Activated CD4-positive, alpha-beta T cell treated with anti-CD3 and anti-CD28 coated beads for 24 hours (primary cell): ENCODE results near the gene PCDHGC5.

Source experiments
- DNase-seq, 2 donors: peaks; one replicate each; pipeline ENCODE4 v3.0.0-alpha.2; 2020; ENCODE audit warnings: low read depth in 2 of 2

The PCDHGC5 gene

DNA sequence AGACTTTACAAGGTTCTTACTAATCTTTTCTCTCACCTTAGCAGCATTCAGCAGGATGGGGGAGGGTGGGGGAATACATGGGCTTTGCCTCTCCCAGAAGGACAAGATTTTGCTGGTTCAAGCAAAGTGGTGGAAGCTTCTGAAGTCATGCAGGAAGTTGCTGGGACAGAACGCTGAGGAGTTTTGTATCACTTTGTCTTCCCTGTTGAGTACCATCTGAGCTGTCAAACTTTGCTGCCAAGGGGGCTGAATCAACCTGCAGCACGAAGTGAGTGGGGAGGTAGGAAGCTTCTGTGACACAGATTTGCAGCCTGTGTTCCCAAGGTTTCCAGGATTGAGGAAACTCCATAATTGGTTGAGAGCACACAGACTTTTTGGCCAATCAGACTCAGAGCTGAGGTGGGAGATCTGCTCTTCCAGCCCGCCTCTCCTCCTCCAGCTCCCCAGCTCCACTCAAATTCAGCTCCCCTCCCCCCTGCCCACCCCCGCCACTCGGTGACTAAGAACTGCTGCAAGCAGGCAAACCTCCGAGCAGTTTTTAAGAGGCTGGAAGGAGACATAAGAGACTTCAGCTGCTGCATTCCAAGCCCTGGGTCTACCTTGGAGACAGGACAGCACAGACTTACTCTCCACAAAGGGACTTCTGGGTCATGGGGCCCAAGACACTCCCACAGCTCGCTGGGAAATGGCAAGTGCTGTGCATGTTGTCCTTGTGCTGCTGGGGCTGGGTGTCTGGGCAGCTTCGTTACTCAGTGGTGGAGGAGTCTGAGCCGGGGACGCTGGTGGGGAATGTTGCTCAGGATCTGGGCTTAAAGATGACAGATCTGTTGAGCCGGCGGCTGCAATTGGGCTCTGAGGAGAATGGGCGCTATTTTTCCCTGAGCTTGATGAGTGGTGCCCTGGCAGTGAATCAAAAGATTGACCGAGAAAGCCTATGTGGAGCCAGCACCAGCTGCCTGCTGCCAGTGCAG lies at the start of gene PCDHGC5:
Gene PCDHGC5, plus strand, starts transcription at position 491 of the 971 bp plus-strand sequence. Its CDS starts 160 bp downstream, at position 651.
- no peak for DNase-seq

DNA sequence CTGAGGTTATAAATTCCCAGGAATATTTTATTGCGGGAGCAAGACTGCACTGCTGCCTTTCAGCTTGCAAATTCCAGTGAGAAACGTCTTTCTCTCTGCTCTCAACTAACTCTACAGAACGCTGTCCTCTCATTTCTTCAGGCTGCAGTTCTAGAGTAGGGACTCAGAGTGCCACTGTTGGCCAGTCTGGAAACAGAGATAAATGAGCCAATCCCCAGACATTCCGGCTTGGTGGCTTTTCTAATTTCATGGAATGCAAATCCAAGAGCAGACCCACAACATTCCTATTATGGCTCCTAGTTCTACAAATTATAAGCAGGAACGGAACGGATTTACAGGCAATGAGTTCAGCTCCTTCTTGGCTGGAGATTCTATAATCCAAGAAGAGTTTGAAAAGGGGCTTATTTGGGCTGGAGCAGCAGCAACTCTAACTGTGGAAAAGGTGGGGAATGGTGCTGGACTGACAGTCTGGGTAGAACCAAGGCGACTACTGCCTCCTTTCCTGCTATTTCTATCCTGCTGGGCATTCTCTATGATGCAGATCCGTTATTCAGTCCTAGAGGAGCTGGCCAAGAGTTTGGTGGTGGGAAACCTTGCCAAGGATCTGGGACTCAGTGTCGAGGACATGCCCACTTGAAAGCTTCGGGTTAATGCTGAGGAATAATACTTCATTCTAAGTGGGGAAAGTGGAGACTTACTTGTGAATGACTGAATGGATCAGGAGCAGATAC lies 49.3 kb upstream of the PCDHGC5 start:
- DNase-seq: no peak

DNA sequence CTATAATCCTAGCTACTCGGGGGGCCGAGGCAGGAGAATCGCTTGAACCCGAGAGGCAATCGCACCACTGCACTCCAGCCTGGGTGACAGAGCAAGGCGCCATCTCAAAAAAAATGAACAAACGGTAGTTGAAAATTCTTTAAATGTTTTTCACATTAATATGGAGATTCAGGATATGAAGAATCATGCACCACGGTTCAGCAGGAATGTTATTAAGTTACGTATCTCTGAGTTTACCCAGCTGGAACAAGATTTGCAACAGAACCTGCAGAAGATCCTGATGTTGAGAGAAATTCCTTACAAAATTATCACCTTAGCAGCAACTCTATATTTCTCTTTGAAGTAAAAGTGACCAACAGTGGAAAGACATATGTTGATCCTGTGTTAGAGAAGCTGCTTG lies 48.5 kb upstream of the PCDHGC5 start:
- DNase-seq: no peak

DNA sequence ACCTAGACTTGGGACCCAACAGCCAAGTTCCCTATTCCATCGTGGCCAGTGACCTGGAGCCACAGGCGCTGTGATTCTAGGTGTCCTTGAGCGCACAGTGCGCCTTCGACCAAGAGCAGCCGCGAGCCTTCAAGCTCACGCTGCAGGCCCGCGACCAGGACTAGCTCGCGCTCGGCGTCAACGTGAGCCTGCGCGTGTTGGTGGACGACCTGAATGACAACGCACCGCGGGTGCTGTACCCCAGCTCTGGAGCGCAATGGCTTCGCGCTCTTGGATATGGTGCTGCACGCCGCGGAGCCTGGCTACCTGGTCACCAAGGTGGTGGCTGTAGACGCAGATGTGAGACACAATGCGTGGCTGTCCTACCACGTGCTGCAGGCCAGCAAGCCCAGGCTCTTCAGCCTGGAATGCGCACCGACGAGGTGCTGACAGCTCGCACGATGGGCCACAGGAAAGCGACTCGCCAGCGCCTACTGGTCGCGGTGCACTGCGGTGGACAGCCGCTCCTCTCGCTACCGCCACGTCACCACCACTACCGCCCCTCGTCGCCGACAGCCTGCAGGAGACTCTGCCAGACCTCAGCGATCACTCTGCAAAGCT lies 47.2 kb upstream of the PCDHGC5 start:
- DNase-seq: no peak

DNA sequence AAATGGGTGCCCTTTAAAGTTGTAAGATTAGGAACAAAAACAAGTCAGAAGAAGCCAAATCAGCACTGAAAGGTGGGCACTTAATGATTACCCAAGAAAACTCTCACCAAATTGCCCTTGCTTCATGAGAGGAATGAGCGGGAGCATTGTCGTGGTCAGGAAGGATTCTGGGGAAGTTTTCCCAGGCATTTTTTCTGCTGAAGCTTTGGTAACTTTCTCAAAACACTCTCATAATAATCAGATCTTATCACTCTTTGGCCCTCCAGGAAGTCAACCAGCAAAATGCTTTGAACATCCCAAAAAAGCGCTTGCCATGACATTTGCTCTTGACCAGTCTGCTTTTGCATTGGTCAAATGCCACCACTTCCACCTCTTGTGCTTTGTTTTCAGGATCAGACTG lies 23.5 kb upstream of the PCDHGC5 start:
- DNase-seq: no peak

DNA sequence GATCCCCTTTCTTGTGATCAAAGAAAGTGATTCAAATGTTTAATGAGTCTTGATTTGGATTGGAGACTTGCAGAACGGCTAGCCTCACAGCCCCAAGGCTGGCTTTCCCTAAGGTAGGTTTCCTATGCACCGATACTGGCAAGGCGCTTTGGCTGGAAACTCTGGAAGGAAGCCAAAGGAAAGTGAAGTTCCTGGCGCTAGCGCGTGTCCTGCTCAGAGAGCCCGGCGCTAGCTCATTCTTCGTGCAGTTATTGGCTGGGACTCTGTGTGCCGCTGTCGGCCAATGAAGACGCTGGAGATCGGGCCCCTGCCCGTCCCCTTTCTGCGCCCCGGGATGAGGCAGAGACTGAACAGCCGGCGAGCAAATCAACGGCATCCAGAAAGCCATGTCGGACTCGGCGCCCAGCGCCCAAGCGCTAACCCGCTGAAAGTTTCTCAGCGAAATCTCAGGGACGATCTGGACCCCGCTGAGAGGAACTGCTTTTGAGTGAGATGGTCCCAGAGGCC lies 13.2 kb upstream of the PCDHGC5 start, which contains the start of gene PCDHGC3:
Gene PCDHGC3, plus strand, starts transcription at position 342 of the 507 bp plus-strand sequence. Its CDS starts 151 bp downstream, at position 493.
- peak in 1 of 2 donors; percentile 50 for DNase-seq

DNA sequence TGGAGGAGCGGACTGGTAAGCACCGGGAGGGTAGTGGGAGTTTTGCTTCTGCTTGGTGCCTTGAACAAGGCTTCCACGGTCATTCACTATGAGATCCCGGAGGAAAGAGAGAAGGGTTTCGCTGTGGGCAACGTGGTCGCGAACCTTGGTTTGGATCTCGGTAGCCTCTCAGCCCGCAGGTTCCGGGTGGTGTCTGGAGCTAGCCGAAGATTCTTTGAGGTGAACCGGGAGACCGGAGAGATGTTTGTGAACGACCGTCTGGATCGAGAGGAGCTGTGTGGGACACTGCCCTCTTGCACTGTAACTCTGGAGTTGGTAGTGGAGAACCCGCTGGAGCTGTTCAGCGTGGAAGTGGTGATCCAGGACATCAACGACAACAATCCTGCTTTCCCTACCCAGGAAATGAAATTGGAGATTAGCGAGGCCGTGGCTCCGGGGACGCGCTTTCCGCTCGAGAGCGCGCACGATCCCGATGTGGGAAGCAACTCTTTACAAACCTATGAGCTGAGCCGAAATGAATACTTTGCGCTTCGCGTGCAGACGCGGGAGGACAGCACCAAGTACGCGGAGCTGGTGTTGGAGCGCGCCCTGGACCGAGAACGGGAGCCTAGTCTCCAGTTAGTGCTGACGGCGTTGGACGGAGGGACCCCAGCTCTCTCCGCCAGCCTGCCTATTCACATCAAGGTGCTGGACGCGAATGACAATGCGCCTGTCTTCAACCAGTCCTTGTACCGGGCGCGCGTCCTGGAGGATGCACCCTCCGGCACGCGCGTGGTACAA lies 12.6 kb upstream of the PCDHGC5 start:
- DNase-seq: no peak

DNA sequence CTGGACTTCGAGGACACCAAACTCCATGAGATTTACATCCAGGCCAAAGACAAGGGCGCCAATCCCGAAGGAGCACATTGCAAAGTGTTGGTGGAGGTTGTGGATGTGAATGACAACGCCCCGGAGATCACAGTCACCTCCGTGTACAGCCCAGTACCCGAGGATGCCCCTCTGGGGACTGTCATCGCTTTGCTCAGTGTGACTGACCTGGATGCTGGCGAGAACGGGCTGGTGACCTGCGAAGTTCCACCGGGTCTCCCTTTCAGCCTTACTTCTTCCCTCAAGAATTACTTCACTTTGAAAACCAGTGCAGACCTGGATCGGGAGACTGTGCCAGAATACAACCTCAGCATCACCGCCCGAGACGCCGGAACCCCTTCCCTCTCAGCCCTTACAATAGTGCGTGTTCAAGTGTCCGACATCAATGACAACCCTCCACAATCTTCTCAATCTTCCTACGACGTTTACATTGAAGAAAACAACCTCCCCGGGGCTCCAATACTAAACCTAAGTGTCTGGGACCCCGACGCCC lies 11.8 kb upstream of the PCDHGC5 start:
- no peak for DNase-seq

DNA sequence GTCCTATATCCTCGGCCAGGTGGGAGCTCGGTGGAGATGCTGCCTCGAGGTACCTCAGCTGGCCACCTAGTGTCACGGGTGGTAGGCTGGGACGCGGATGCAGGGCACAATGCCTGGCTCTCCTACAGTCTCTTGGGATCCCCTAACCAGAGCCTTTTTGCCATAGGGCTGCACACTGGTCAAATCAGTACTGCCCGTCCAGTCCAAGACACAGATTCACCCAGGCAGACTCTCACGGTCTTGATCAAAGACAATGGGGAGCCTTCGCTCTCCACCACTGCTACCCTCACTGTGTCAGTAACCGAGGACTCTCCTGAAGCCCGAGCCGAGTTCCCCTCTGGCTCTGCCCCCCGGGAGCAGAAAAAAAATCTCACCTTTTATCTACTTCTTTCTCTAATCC lies 11.1 kb upstream of the PCDHGC5 start:
- no peak for DNase-seq

DNA sequence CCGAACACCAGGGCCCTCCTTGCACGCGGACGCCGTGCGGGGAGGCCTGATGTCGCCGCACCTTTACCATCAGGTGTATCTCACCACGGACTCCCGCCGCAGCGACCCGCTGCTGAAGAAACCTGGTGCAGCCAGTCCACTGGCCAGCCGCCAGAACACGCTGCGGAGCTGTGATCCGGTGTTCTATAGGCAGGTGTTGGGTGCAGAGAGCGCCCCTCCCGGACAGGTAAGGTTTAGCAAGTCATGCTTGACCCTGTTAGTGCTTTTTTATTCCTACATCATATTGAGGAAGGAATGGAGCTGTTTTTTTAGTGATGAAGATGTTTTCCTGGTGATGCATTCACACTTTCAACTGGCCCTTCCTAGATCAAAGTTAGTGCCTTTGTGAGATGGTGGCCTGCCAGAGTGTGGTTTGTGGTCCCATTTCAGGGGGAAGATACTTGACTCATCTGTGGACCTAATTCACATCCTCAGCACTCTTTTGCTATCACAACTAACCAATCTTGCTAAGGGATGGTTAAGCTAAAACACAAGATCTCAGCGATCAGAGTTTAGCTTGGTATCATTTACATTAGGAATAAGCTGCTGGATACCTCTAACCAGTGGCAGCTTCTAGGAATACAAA lies 10.4 kb upstream of the PCDHGC5 start:
- no peak for DNase-seq

DNA sequence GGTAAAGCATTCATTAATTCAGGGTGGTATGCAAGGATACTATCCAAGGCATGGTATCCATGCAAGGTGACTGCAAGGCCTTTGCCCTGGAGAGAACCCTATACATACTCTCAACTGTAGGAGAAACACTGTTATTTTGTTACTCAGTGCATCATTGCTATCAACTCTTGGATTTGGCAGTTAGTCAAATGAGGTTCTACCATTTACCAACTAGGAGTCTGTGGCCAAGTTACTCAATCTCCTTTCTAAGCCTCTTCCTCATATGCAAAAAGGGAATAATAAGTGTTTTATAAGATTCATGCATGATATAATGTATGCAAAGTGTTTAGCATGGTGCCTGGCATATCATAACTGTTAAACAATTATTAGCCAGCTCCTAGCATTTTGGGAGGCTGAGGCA lies 9.1 kb upstream of the PCDHGC5 start:
- no peak for DNase-seq

DNA sequence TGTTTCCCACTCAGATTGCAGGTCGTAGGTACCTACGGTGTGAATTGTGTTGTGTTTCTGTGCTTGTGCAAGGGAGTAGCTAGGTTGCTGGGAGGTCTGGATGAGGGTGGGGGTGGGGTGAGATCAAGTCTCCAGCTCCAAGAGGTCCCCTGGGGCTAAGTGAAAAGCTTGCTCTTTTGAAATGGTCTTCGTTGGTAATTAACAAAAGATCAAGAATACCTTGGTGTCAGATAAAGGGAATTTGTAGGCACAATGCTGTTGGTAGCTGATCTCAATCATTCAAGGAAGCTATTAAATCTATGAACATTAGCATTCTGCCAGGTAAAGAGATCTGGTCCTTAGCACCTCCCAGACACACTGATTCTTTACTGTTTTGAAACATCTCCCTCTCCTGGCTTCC lies 5.0 kb upstream of the PCDHGC5 start:
- DNase-seq: no peak

DNA sequence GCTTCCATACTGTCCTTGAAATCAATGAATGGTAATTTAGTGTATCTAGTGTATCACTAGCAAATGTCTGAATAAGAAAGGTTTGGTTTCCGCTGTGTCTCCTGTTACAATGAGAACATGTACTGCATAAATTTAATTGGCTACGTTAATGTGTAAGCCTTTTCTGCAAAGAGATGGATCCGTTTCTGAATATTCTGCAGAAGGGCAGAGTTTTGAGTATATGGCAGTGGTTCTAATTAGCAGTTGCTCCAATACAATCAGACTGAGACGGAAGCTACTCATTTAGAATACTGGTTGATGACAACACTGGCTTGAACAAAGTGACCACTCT lies 4.6 kb upstream of the PCDHGC5 start:
- DNase-seq: no peak

DNA sequence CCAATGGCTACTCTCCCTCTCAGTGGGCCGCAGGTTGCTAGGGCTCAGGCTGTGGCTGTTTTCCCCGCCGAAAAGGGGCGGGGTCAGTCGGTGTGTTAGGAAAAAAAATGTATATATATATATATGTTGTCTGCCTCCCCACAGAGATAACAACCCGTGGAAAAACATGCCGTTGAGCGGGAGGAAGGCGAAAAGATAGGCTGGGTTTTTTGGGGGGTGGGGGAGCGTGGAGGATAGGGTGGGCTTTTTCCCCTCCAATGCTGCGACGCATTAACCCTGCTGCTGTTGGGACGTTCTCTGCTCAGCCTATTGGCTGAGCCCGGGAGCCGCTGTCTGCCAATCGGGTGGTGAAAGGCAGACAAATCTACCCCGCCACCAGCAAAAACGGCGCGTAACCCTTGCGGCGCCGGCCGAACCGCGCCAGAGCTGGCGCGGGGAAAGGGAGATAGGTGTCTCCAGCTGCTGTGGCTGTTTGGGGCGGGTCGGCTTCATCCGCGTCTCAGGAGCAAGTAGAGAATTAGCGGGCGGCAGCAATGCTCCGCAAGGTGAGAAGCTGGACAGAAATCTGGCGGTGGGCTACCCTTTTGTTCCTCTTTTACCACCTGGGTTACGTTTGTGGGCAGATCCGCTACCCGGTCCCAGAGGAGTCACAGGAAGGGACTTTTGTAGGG lies 4.1 kb upstream of the PCDHGC5 start, which contains the start of gene PCDHGC4:
Gene PCDHGC4, plus strand, starts transcription at position 390 of the 671 bp plus-strand sequence. Its CDS starts 144 bp downstream, at position 534.
- DNase-seq: no peak

DNA sequence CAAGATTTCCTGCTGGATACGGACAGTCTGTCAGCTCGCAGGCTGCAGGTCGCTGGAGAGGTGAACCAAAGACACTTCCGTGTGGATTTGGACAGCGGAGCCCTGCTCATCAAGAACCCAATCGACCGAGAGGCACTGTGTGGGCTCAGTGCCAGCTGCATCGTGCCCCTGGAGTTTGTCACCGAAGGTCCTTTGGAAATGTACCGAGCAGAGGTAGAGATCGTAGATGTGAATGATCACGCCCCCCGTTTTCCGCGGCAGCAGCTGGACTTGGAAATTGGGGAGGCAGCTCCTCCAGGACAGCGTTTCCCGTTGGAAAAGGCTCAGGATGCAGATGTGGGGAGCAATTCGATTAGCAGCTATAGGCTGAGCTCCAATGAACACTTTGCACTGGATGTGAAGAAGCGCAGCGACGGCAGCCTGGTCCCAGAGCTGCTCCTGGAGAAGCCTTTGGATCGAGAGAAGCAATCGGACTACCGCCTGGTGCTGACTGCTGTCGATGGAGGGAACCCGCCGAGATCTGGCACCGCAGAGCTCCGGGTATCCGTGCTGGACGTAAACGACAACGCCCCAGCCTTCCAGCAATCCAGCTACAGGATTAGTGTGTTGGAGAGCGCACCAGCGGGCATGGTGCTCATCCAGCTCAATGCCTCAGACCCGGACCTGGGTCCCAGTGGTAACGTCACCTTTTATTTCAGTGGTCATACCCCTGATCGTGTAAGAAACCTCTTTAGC lies 3.4 kb upstream of the PCDHGC5 start:
- no peak for DNase-seq

DNA sequence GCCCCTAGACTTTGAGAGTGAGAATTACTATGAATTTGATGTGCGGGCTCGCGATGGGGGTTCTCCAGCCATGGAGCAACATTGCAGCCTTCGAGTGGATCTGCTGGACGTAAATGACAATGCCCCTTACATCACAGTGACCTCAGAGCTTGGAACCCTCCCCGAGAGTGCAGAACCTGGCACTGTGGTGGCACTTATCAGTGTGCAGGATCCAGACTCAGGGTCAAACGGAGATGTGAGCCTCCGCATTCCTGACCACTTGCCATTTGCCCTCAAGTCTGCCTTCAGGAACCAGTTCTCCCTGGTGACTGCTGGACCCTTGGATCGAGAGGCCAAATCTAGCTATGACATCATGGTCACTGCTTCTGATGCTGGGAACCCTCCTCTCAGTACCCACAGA lies 2.8 kb upstream of the PCDHGC5 start:
- no peak for DNase-seq

DNA sequence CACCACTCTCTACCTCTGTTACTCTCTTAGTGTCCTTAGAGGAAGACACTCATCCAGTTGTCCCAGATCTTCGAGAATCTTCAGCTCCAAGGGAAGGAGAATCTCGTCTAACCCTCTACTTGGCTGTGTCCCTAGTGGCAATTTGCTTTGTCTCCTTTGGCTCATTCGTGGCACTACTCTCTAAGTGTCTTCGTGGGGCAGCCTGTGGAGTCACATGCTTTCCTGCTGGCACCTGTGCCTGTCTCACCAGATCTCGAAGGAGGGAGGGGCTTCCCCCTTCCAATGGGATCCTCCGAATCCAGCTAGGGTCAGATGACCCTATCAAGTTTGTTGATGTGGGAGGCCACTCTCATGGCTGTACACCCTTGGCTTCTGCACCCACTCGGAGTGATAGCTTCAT lies 1.8 kb upstream of the PCDHGC5 start:
- DNase-seq: no peak

DNA sequence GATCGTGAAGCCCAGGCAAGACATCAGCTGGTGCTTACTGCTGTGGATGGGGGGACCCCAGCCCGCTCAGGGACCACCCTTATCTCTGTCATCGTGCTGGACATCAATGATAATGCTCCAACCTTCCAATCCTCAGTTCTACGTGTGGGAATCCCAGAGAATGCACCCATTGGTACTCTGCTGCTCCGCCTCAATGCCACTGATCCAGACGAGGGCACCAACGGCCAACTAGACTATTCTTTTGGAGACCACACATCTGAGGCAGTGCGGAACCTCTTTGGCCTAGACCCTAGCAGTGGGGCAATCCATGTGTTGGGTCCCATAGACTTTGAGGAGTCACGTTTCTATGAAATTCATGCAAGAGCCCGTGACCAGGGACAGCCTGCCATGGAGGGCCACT lies 960 bp downstream of the PCDHGC5 start:
- DNase-seq: no peak

DNA sequence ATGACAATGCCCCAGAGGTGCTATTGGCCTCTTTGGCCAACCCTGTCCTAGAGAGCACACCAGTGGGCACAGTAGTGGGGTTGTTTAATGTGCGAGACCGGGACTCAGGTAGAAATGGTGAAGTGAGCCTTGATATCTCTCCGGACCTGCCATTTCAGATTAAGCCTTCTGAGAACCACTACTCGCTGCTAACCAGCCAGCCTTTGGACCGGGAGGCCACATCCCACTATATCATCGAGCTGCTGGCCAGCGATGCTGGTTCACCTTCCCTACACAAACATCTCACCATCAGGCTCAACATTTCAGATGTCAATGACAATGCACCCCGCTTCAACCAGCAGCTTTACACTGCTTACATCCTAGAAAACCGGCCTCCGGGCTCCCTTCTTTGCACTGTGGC lies 1.4 kb downstream of the PCDHGC5 start:
- DNase-seq: no peak
